GM21360 (cell line): Measurements from ENCODE around the gene GNAI1.

Experiments used
- ATAC-seq: cut with Tn5 transposase; IDR thresholded peaks from one replicate; pipeline ENCODE4 v1.9.1; 2021; ENCODE audit warnings: mild to moderate bottlenecking, moderate library complexity; ENCODE audit not compliant: unreplicated experiment

The GNAI1 gene

GRCh38 chr7:80204919-80205318, 70.3 kb downstream of the GNAI1 start:
- no peak for ATAC-seq

GRCh38 chr7:80206763-80207162, 72.1 kb downstream of the GNAI1 start:
- peak; percentile 85 for ATAC-seq

- ATAC-seq = no peak
Measured at GRCh38 chr7:80207501-80207900, 72.9 kb downstream of the GNAI1 start.

- no peak for ATAC-seq
Measured at GRCh38 chr7:80208700-80209099, 74.1 kb downstream of the GNAI1 start.

- ATAC-seq = no peak
Measured at GRCh38 chr7:80210400-80210799, 75.8 kb downstream of the GNAI1 start.

- ATAC-seq = no peak
Measured at GRCh38 chr7:80213814-80214213, 79.2 kb downstream of the GNAI1 start.

GRCh38 chr7:80215734-80216133, 81.1 kb downstream of the GNAI1 start:
- no peak for ATAC-seq

- ATAC-seq = no peak
Measured at GRCh38 chr7:80216996-80217842, 82.6 kb downstream of the GNAI1 start.

GRCh38 chr7:80218723-80219122, 84.1 kb downstream of the GNAI1 start:
- ATAC-seq = no peak

- ATAC-seq = no peak
Measured at GRCh38 chr7:80220022-80220634, 85.5 kb downstream of the GNAI1 start.

- ATAC-seq = no peak
Measured at GRCh38 chr7:80224415-80224814, 89.8 kb downstream of the GNAI1 start.

- ATAC-seq = no peak
Measured at GRCh38 chr7:80225361-80225760, 90.7 kb downstream of the GNAI1 start.

- ATAC-seq = no peak
Measured at GRCh38 chr7:80226629-80227028, 92.0 kb downstream of the GNAI1 start.

- ATAC-seq = no peak
Measured at GRCh38 chr7:80230327-80230726, 95.7 kb downstream of the GNAI1 start.

- ATAC-seq = no peak
Measured at GRCh38 chr7:80231707-80232106, 97.1 kb downstream of the GNAI1 start.

- no peak for ATAC-seq
Measured at GRCh38 chr7:80232979-80233724, 98.5 kb downstream of the GNAI1 start.

GRCh38 chr7:80235334-80235733, 100.7 kb downstream of the GNAI1 start:
- ATAC-seq = no peak

- ATAC-seq = no peak
Measured at GRCh38 chr7:80236681-80237080, 102.0 kb downstream of the GNAI1 start.

GRCh38 chr7:80240265-80241025, 105.8 kb downstream of the GNAI1 start:
- no peak for ATAC-seq

- no peak for ATAC-seq
Measured at GRCh38 chr7:80241671-80242070, 107.0 kb downstream of the GNAI1 start.

GRCh38 chr7:80243425-80243824, 108.8 kb downstream of the GNAI1 start:
- ATAC-seq = no peak
